ENCODE results near the gene PANK2.

GRCh38 chr20:3940905-3941304 is 51.7 kb downstream of the PANK2 start:
- TF ChIP-seq CTCF (IDR thresholded peaks at IDR 0.05) (no peak), POLR2A (IDR thresholded peaks at IDR 0.05) (no peak)

Data from lower leg skin (tissue), 3 donors.